Activated T-cell treated with anti-CD3 and anti-CD28 coated beads for 4 hours (primary cell): ENCODE measurements around the gene RPS15A.

Experiments used
- DNase-seq: peaks from one replicate; pipeline ENCODE4 v3.0.0-alpha.2; 2020

Gene RPS15A

GRCh38 chr16:18789850-18790706, at the start of gene RPS15A:
RPS15A (minus strand) TSS chr16:18790334; CDS start chr16:18789113, 1,221 bp downstream.
- peak; percentile 88 for DNase-seq

GRCh38 chr16:18839555-18839954, 49.4 kb upstream of the RPS15A start:
- DNase-seq, result no peak

DNA sequence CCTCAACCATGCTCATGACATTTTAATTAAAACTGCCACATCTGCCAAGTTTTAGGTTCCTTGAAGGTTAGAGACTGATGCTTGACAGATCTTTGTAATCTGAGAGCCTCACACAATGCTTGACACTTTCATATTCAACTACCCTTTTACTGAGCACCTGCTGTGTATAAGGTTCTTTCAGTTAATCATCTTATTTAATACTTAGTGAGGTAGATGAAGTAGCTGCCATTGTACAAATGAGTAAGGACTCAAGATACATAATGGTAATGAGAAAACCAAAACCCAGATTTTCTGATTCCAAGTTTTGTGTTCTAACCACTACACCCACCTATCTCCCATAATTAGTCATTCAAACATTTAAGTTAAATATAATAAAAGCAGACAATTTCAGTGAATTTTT, 46.6 kb upstream of the RPS15A start:
- no peak for DNase-seq

DNA sequence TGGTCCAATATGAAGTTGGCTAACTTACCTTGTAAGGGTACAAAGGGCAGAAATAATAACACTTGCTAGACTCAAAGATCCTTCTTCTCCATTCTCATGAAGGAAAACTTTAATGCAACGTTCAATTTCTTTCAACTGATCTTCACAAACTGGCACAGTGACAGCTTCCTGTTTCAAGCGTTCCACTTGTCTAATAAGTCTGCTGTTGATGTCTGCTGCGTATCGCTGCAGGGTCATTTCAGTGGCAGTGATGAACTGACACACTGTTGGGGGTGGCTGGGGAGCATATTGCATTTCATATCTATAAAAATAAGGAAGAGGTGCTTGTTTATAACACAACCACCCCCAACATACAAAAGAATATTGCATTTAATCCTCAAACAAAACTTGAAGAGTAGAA, 44.7 kb upstream of the RPS15A start:
- no peak for DNase-seq

GRCh38 chr16:18833707-18834505, 43.8 kb upstream of the RPS15A start:
- DNase-seq, result no peak

GRCh38 chr16:18832613-18833012, 42.5 kb upstream of the RPS15A start:
- no peak for DNase-seq

GRCh38 chr16:18832006-18832405, 41.9 kb upstream of the RPS15A start:
- no peak for DNase-seq

- DNase-seq, result no peak
Observed at GRCh38 chr16:18829251-18829650, 39.1 kb upstream of the RPS15A start.

DNA sequence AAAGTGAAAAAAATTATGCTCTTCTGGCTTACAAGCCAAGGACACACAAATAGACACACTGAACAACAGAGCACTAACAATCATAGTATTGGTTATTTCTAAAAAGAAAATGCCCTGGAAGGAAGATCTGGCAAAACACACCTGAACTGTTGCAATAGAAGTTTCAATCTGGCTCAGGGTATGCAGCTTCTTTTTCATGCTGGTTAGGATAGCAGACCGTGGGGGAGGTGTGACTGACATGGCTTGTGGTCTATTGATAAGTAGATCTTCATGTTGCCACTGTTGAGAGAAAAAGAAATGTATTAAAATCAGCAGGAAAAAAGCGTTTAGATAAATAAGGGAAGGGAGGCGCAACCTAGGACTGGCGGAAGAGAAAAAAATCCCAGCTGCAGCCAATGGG, 37.8 kb upstream of the RPS15A start:
- DNase-seq, result no peak

- DNase-seq, result no peak
Observed at GRCh38 chr16:18816286-18816685, 26.2 kb upstream of the RPS15A start.

DNA sequence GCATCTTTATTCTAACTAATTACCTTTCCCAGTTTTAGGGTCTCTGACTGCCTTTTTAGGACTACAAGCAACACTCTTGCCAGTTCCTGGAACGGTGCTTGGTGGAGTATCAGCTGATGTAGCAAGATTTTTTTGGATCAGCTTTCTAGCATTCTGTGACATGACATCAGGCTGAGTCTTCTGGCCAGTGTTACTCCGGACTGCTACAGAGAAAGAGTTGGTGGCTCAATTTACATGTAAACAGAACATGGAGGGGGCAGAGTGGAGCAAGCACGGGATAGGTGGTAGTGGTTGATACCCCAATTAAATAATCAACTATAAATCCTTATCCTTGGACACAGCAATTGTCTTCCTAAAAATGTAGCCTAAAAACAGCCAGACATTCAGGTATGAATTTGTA, 21.8 kb upstream of the RPS15A start:
- DNase-seq, result no peak

GRCh38 chr16:18809165-18809564, 19.0 kb upstream of the RPS15A start:
- DNase-seq, result no peak

DNA sequence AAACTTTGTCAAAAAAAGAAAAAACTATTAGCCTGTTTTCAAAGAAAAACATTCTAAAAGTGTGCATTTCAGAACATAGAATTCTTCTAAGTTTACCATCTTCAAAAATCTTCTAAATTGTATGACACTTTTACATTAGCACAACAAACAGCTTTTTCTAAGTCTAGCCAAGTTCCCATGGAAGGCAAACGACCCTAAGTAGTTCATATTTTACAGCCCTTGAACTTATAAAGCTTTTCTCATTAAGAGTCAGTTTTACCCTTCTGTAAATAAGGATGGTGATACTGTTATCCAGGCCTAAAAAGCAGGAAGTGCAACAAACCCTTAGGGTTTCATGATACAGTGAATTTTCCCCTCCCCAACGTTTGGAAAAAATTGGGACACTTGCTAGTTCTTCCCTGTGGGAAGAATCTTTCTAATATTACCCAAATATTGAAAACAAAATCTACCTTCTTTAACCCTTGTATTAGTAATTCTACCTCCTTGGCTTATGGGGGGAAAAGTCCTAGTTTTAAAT, 15.2 kb upstream of the RPS15A start:
- no peak for DNase-seq

DNA sequence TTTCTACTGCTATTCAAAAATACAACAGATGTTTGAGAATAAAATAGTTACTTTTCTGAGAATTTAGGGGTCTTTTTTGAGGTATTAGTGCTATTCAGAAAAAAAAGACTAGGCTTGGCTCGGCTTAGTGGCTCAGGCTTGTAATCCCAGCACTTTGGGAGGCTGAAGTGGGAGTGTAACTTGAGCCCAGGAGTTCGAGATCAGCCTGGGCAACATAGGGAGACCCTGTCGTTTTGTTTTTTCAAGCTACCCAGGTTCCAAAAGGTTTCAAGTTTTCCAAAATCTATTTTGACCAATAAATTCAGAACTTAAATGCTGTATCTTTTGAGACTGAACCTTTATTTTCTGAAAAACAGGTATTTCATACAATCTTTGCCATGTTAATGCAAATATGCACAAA, 14.4 kb upstream of the RPS15A start:
- DNase-seq, result no peak

DNA sequence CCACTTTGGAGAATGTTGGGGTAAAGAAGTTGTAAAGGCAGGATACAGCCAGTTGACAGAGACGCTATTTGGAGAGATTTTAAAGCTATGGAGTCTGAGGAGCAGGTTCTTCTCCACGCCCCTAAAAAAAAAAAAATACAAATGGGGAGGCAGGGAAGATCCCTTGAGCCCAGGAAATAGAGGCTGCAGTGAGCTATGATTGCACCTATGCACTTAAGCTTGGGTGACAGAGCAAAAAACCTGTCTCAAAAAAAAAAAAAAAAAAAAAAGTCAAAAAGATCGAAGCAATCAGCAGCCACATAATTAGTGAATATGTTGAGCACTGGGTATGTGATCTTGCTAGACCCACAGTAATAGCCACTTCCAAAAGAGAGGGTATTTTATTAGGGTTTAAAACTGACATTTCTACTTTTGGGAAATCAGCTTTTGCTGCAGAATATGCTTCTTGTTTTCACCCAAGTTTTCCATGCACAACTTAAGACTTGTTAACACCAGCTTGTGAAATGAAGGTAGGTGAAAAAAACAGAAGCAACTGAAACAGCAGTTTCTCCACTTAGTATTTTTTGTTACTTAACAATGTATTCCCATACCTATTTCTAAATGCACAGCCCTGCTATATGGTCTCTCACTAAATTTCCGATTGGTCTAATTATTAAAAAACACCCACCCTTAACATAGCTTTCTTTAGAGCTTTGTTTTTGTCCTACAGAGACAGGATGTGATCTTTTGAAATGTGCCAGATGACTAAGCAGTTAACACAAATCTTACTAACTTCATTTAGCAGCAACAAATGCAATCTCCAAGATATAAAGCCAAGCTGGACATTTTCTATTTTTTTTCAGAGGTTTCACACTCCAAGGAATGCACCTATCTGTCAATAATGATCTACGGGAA, 13.7 kb upstream of the RPS15A start:
- no peak for DNase-seq

- no peak for DNase-seq
Observed at GRCh38 chr16:18802767-18803343, 12.7 kb upstream of the RPS15A start.

DNA sequence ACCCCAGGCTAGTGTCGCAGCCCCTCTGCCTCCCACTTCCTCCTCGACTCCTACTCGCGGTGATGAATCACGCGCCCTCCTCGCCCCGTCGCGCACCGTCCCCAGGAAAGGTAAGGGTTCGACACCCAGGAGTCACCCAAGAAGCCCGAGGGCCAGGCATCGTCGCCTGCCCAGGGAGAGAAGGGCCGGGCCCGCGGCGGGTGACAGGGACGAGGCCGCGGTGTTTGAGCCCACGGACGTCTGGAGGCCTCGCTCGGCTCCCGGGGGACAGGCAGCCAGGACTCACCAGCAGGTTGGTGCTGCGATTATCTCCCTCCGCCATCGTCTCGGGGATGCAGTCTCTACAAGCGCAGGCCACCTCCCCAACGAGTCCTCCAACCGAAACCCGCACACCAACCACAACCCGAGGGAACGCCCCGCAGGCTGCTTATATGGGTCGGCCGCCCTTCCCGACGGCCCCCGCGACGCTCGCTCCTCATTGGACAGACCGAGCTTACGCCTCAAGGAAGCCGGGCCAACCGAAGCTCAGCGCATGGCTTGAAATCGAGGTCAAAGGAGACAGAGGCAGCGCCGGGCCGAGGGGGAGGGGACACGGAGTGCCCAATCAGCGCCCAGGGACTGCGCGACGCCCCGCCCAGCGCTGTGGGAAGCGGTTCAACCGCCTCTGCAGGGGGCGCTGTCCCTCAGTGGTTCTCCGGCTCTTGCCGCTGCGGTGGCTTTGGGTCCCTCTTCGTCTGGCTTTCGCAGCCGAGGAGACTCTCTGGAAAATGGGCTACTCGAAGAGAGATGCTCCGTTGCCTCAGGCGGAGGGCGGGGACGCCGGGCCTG, 11.2 kb upstream of the RPS15A start, which contains the start of gene ARL6IP1:
Gene ARL6IP1 (minus strand): TSS at position 405 of the 828 bp plus-strand sequence. CDS start 83 bp downstream, at position 322.
- peak; percentile 96 for DNase-seq

DNA sequence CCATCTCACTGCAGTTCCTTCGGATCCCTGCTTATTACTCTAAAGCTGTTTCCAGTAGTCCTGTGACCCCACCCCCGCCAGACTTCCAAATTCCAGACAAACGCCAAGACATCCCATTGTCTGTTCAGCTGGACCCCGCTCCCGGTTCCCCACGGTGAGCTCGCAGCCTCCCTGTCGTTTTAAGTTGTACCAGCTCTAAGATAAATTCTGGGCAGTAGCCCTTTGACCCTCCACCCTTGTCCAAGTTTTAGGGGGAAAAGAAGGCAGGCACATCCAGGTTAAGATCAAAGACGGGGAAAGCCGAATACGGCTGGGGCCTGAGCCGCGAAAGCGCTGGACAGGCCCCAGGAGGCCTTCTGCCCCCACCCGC, 10.6 kb upstream of the RPS15A start:
- DNase-seq, result no peak

DNA sequence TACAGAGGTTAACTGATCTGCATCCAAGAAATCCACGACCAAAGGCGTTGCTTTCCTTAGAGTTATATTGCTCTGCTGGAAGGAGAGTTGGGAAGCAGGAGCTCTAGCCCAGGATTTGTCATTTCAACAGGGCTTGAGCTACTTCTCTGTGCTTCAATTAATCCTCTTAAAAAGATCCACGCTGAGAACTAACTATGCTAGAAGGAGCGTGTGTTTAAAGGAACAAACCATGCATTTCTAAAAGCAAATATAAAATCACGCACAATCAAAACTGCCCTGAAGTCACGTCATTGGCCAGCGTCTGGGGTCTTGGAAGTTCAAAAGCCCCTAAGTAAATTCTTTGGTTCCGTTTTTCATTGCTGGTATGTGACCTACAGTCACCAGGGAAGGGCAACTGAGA, 10.2 kb upstream of the RPS15A start:
- no peak for DNase-seq

DNA sequence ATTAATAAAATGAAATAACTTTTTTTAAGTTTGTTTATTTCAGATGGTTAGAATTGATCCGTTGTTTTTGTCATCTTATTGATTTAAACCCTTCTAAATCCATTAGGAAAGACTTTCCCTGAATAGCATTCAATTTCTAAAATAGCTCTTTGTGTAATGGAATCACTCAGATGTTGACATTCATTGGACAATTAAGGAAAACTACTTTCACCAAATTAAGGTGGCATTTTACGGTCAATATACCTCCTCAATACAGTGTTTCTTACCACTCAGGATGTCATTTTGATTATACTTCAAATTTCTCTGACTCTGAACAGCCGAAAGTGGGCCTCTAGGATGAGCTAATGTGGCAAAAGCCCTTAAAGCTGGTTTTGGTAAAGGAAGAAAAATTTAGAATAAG, 9.4 kb upstream of the RPS15A start:
- no peak for DNase-seq

DNA sequence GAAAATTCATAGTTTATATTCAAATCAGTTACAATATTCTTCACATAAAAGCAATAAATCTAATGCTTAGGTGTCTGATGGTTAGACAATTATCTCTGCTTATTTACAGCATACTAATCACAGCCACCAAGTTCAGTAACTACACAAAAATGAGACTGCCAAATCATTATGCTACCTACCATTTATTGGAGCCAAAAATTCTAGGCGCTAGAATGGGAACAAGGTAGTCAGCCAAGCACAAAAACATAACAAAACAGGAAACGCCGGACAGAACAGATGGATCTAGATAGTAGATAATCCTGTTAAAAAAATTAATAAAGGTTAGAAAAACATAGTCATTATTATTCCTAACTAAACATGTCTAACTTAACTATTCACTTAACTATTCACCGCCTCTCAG, 7.6 kb upstream of the RPS15A start:
- DNase-seq, result no peak
